Fibroblast of lung (primary cell): ENCODE data around the gene GSG1L.

Experiments used
- CTCF ChIP-seq, 2 donors: IDR thresholded peaks in 1 of 2; conservative IDR thresholded peaks in 1 of 2; 1 replicate in 1 of 2; 2 replicates in 1 of 2; pipeline ENCODE4 v1.5.1; 2011 to 2012; ENCODE audit warnings: low read length in 2 of 2, control low read depth in 1 of 2, inconsistent platforms in 1 of 2, low read depth in 1 of 2, mild to moderate bottlenecking in 1 of 2
- EZH2 ChIP-seq: IDR thresholded peaks from 2 replicates; pipeline ENCODE4 v1.5.1; 2012; ENCODE audit warnings: low read length, control low read depth, mild to moderate bottlenecking; ENCODE audit errors: missing control alignments

- TF ChIP-seq CTCF (conservative IDR thresholded peaks at IDR 0.05 in 1 of 2, IDR thresholded peaks at IDR 0.05 in 1 of 2; ENCODE audit: low read depth in 1 of 2, low read length in 2 of 2) (no peak), EZH2 (no peak)
These were observed 270.3 kb downstream of the GSG1L start for GRCh38 chr16:27793249-27793622.
